Gastroesophageal sphincter (tissue), 3 donors: Measurements from ENCODE around the gene C10orf105.

Experiments
- CTCF ChIP-seq, 4 experiments: fragments of 200-600 bp in 2 of 4; fragments of 450-650 bp in 2 of 4; sonication (generic) in 1 of 4; IDR thresholded peaks; one replicate each; pipeline ENCODE4 v1.5.1; 2017 to 2019; ENCODE audit warnings: antibody characterized with exemption in 4 of 4, mild to moderate bottlenecking in 2 of 4, moderate library complexity in 2 of 4
- EP300 ChIP-seq: sonication (generic); formaldehyde crosslinking; IDR thresholded peaks from one replicate; pipeline ENCODE4 v1.6.1; 2017; ENCODE audit warnings: antibody characterized with exemption, mild to moderate bottlenecking
- POLR2A ChIP-seq, 2 donors: fragments of 450-650 bp; IDR thresholded peaks; one replicate each; pipeline ENCODE4 v1.6.1; 2017; ENCODE audit warnings: antibody characterized with exemption in 2 of 2, mild to moderate bottlenecking in 2 of 2, moderate library complexity in 1 of 2

DNA sequence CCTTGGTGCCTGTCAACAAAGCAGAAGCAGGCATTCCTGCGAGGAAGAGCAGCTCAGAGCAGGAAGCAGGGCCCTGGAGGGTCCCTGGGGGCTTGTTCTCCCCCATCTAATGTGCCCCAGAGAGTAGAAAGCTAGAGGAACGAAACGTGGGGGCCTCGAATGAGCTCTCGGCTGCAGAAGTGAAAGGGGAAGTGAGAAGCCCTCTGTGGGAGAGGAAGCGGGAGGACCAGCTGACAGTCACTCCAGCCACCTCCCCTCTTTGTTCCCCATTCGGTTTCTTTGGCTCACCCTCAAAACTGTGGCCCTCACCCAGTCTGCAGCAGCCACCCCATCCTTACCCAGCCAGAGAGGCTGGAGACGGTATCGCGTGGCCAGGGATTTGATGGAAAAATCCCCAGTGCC is 25.0 kb downstream of the C10orf105 start:
- TF ChIP-seq EP300 (no peak), CTCF (IDR thresholded peaks at IDR 0.05) (no peak), POLR2A (IDR thresholded peaks at IDR 0.05) (no peak)
